ENCODE measurements around the gene PARVB. TPM values are rescaled to one million over a fixed set of nuclear protein-coding genes. Genes with fewer than 3 reads are reported as not detected.

The PARVB gene
- total RNA-seq, 4 donors from 2014 or later, result 59.5 to 82.0 (median 61.2) TPM

GRCh38 chr22:44188986-44189630 lies 165.0 kb downstream of the PARVB start:
- TF ChIP-seq CTCF (IDR thresholded peaks at IDR 0.05), result no peak
- no peak for DNase-seq (ENCODE audit: low spot score)
- no peak for ATAC-seq (ENCODE audit: low FRiP score)

GRCh38 chr22:44190381-44190976 lies 166.4 kb downstream of the PARVB start:
- DNase-seq (ENCODE audit: low spot score) (no peak), ATAC-seq (ENCODE audit: low FRiP score) (no peak)
- no peak for TF ChIP-seq CTCF (IDR thresholded peaks at IDR 0.05)

GRCh38 chr22:44191036-44191454 lies 166.9 kb downstream of the PARVB start:
- no peak for TF ChIP-seq CTCF (IDR thresholded peaks at IDR 0.05)
- no peak for DNase-seq (ENCODE audit: low spot score)
- ATAC-seq (ENCODE audit: low FRiP score), result no peak

- no peak for TF ChIP-seq CTCF (IDR thresholded peaks at IDR 0.05)
- peak; percentile 8 for ATAC-seq (ENCODE audit: low FRiP score)
- DNase-seq (ENCODE audit: low spot score), result no peak
Measured at GRCh38 chr22:44192098-44192815, 168.2 kb downstream of the PARVB start.

GRCh38 chr22:44192816-44193534 lies 168.9 kb downstream of the PARVB start:
- ATAC-seq (ENCODE audit: low FRiP score) (no peak), DNase-seq (ENCODE audit: low spot score) (no peak)
- TF ChIP-seq CTCF (IDR thresholded peaks at IDR 0.05), result no peak

GRCh38 chr22:44193535-44193891 lies 169.4 kb downstream of the PARVB start:
- no peak for DNase-seq (ENCODE audit: low spot score)
- no peak for ATAC-seq (ENCODE audit: low FRiP score)
- no peak for TF ChIP-seq CTCF (IDR thresholded peaks at IDR 0.05)

All from omental fat pad (tissue), 4 donors.